HepG2 (cell line): ENCODE results near the gene MXRA8. TPM values are rescaled to one million over a fixed set of nuclear protein-coding genes. Genes with fewer than 3 reads are reported as not detected.

Experiments
- AHDC1 ChIP-seq: sonication (generic); formaldehyde crosslinking; IDR thresholded peaks from 2 replicates; pipeline ENCODE4 v1.5.1; 2020; ENCODE audit warnings: mild to moderate bottlenecking, missing genetic modification reagents, borderline replicate concordance
- CHD4 ChIP-seq: fragments of 200-600 bp; sonication (generic); IDR thresholded peaks from 2 replicates; pipeline ENCODE4 v1.7.0; 2017; ENCODE audit warnings: mild to moderate bottlenecking, low read length, borderline replicate concordance
- HMGXB3 ChIP-seq: sonication (generic); formaldehyde crosslinking; IDR thresholded peaks from 2 replicates; pipeline ENCODE4 v1.4.0; 2020; ENCODE audit warnings: missing genetic modification reagents, borderline replicate concordance
- POGK ChIP-seq: sonication (generic); formaldehyde crosslinking; conservative IDR thresholded peaks from 2 replicates; pipeline ENCODE4 v1.8.0; 2022; ENCODE audit warnings: mild to moderate bottlenecking, moderate library complexity, missing genetic modification reagents
- REXO4 ChIP-seq: sonication (generic); formaldehyde crosslinking; IDR thresholded peaks from 2 replicates; pipeline ENCODE4 v1.8.0; 2022; ENCODE audit warnings: missing genetic modification reagents, mild to moderate bottlenecking, borderline replicate concordance
- TFAP4 ChIP-seq: sonication (generic); IDR thresholded peaks from 2 replicates; pipeline ENCODE4 v1.6.1; 2016; ENCODE audit warnings: low read depth, borderline replicate concordance
- ZBTB2 ChIP-seq: sonication (generic); formaldehyde crosslinking; IDR thresholded peaks from 2 replicates; pipeline ENCODE4 v1.8.0; 2022; ENCODE audit warnings: low read depth, missing genetic modification reagents
- ZBTB49 ChIP-seq: sonication (generic); formaldehyde crosslinking; IDR thresholded peaks from 2 replicates; pipeline ENCODE4 v1.4.0; 2020; ENCODE audit warnings: missing genetic modification reagents, borderline replicate concordance
- ZNF816 ChIP-seq: sonication (generic); formaldehyde crosslinking; IDR thresholded peaks from 2 replicates; pipeline ENCODE4 v1.8.0; 2022; ENCODE audit warnings: missing genetic modification reagents, mild to moderate bottlenecking, borderline replicate concordance
- polyA plus RNA-seq, 8 experiments: library from polyadenylated mRNA; depleted of rRNA in 3 of 8; stranded (reverse) in 7 of 8; unstranded in 1 of 8; fragments of >200 nt; fragmentation: Illumina TruSeq in 4 of 8; extraction: Trizol in 4 of 8; gene quantifications; 2 replicates each; pipeline versions ENCODE4 v1.2.1 to v1.2.3, GENCODE V29; 2011 to 2016; ENCODE audit warnings: low read depth in 4 of 8, missing spikeins in 1 of 8, mixed read lengths in 1 of 8; ENCODE audit not compliant: insufficient read depth in 1 of 8
- total RNA-seq, 5 experiments: library from RNA; depleted of rRNA; stranded (reverse); fragments of >200 nt; fragmentation: Illumina TruSeq; extraction: Trizol; gene quantifications; 2 replicates each; pipeline ENCODE4 v1.2.3, GENCODE V29; 2016; ENCODE audit warnings: low read depth in 1 of 5

The MXRA8 gene
- total and polyA plus RNA-seq, 2 of the 13 experiments (the other 11 are each of a cell fraction or from before 2014, with no cell fraction given): 19.8 to 44.8 TPM

GRCh38 chr1:1334835-1335234 lies 23.5 kb downstream of the MXRA8 start (continued):
- peak; percentile 75; the same call in 1 of the 2 replicates for TF ChIP-seq ZBTB49 (CRISPR knock-in tag)
- TF ChIP-seq CHD4: no peak
- TF ChIP-seq POGK (CRISPR knock-in tag): 0 out of 2 replicates have a peak, but pooled peaks have one; percentile 49
- no peak for TF ChIP-seq TFAP4
- TF ChIP-seq REXO4 (CRISPR knock-in tag): no peak
- TF ChIP-seq ZNF816 (CRISPR knock-in tag): 0 out of 2 replicates have a peak, but pooled peaks have one; percentile 42
- peak; percentile 42; the same call in 1 of the 2 replicates for TF ChIP-seq AHDC1 (CRISPR knock-in tag)
- TF ChIP-seq HMGXB3 (CRISPR knock-in tag): no peak
- 0 out of 2 replicates have a peak, but pooled peaks have one; percentile 53 for TF ChIP-seq ZBTB2 (CRISPR knock-in tag)
